ENCODE results near the gene GAS6.

GRCh38 chr13:113842336-113843062 is 21.4 kb downstream of the GAS6 start:
- TF ChIP-seq CTCF (IDR thresholded peaks at IDR 0.05; ENCODE audit: low read depth, low read length): no peak
- no peak for TF ChIP-seq EZH2phosphoT487 (IDR thresholded peaks at IDR 0.05; ENCODE audit: low read depth)

All from OCI-LY3 (cell line).